Measurements from ENCODE around the gene CACNA1G.
A peak's percentile ranks its signal among the peaks of the same experiment; 100 is the strongest.

Gene CACNA1G

DNA sequence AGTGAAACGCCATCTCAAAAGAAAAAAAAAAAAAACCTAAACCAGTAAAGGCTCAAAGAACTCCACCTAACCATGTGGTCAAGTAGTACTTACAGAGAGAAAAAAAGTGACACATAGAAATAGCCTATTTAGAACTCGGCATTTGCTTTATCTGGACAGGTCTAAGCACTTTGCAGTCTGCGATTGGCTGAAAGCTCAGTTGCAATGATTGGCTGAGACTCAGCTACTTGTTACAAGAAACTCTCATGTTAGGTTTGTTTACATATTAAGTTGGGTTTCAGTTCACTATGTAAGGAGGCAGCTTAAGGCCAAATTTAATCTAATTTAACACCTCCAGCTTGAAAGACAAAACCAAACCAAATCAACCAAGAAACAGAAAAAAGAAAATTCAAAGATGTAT lies 93.2 kb downstream of the CACNA1G start:
- no peak overlapping the region for H3K27ac ChIP-seq
- TF ChIP-seq, protein P1, sequence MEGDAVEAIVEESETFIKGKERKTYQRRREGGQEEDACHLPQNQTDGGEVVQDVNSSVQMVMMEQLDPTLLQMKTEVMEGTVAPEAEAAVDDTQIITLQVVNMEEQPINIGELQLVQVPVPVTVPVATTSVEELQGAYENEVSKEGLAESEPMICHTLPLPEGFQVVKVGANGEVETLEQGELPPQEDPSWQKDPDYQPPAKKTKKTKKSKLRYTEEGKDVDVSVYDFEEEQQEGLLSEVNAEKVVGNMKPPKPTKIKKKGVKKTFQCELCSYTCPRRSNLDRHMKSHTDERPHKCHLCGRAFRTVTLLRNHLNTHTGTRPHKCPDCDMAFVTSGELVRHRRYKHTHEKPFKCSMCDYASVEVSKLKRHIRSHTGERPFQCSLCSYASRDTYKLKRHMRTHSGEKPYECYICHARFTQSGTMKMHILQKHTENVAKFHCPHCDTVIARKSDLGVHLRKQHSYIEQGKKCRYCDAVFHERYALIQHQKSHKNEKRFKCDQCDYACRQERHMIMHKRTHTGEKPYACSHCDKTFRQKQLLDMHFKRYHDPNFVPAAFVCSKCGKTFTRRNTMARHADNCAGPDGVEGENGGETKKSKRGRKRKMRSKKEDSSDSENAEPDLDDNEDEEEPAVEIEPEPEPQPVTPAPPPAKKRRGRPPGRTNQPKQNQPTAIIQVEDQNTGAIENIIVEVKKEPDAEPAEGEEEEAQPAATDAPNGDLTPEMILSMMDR (IDR thresholded peaks at IDR 0.05), result no peak
- TF ChIP-seq ZFX (IDR thresholded peaks at IDR 0.05; ENCODE audit: borderline replicate concordance), result no peak

DNA sequence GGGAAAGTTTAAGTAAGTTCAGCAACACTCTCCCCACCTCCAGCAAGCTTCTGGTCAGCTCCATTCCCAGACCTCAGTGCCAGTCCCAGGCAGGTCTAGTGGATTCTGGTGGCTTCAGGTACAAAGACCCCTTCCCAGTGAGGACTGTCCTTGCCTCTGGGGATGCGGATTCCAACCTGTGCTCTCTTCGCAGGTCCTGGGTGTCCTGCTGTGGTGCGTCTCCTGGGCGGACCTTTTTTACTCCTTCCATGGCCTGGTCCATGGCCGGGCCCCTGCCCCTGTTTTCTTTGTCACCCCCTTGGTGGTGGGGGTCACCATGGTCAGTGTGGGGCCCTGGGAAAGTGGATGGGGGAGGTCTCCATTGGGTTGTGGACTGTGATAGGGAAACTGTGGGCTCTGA lies 96.0 kb downstream of the CACNA1G start:
- no peak overlapping the region for H3K27ac ChIP-seq
- no peak for TF ChIP-seq ZFX (IDR thresholded peaks at IDR 0.05; ENCODE audit: borderline replicate concordance)
- TF ChIP-seq, protein P1 (IDR thresholded peaks at IDR 0.05), result no peak

DNA sequence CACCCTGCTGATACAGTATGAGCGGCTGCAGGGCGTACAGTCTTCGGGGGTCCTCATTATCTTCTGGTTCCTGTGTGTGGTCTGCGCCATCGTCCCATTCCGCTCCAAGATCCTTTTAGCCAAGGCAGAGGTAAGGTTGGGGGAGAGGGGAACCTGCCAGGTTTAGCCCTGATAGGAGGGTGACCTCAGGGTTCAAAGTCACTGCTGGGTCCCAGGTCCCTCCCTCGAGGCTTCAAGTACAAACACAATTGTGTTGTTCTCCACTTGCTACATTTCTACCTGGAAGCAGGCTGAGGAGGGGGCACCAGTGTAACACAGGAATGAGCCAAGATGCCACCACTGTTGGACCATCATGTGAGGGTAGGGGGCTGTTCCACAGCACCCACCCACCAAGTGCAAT lies 96.5 kb downstream of the CACNA1G start:
- H3K27ac ChIP-seq, result no peak overlapping the region
- TF ChIP-seq, protein P1 (IDR thresholded peaks at IDR 0.05), result no peak
- TF ChIP-seq ZFX (IDR thresholded peaks at IDR 0.05; ENCODE audit: borderline replicate concordance), result no peak

DNA sequence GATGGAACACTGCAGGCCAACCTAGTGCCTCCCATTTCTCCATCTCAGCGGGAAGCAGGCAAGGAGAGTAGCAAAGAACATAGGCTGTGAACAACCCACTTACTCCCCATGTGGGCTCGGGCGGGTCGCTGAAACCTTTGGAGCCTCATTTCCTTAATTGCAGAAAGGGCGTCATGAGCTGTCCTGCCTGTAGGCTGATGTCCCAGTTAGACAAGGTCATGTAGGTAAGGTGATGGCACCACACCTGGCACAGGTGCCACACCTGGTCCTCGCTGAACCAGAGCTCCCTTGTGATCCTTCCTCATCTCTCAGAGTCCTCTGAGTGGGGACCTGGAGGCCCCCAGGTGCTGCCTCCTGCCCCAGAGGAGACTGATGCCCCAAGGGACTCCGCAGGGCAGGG lies 97.1 kb downstream of the CACNA1G start:
- TF ChIP-seq, protein P1 (IDR thresholded peaks at IDR 0.05), result no peak
- TF ChIP-seq ZFX (IDR thresholded peaks at IDR 0.05; ENCODE audit: borderline replicate concordance), result no peak

DNA sequence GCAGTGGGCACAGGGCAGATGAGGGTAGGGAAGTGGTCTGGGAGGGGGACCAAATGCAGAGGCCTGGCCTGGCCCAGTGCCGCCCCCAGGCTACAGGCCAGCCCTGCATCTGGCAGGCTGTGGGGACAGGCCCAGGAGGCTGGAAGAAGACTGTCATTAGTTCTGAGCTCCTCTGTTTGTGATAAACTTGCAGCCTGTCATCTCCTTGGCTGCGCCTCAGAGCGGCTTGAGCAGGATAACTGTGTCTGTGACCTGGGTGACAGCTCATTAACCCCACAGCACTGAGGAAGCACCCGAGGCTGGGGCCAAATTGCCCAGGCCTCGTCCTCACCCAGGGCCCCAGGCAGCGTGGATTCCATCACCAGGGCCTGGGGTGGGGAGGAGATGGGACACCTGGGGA lies 98.1 kb downstream of the CACNA1G start:
- TF ChIP-seq, protein P1 (IDR thresholded peaks at IDR 0.05), result no peak
- TF ChIP-seq ZFX (IDR thresholded peaks at IDR 0.05; ENCODE audit: borderline replicate concordance), result no peak
- no peak overlapping the region for H3K27ac ChIP-seq

More for the DNA sequence above, 97.1 kb downstream of the CACNA1G start:
- H3K27ac ChIP-seq, result no peak overlapping the region

DNA sequence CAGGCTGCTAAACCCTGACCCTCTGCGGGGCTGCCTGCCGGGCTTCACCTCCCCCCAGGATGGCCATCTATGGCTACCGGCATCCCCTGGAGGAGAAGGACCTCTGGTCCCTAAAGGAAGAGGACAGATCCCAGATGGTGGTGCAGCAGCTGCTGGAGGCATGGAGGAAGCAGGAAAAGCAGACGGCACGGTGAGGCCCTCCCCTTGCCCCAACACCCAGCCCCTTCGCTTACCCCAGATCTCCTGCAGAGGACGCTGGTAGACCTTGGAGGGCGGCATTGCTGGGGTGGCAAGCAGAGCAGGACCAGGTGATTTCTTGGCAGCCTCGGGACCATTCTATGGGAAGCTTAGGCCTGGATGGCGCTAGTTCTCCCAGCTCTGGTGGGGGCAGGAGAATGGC lies 98.7 kb downstream of the CACNA1G start:
- no peak for TF ChIP-seq ZFX (IDR thresholded peaks at IDR 0.05; ENCODE audit: borderline replicate concordance)
- TF ChIP-seq, protein P1 (IDR thresholded peaks at IDR 0.05), result no peak
- no peak overlapping the region for H3K27ac ChIP-seq

DNA sequence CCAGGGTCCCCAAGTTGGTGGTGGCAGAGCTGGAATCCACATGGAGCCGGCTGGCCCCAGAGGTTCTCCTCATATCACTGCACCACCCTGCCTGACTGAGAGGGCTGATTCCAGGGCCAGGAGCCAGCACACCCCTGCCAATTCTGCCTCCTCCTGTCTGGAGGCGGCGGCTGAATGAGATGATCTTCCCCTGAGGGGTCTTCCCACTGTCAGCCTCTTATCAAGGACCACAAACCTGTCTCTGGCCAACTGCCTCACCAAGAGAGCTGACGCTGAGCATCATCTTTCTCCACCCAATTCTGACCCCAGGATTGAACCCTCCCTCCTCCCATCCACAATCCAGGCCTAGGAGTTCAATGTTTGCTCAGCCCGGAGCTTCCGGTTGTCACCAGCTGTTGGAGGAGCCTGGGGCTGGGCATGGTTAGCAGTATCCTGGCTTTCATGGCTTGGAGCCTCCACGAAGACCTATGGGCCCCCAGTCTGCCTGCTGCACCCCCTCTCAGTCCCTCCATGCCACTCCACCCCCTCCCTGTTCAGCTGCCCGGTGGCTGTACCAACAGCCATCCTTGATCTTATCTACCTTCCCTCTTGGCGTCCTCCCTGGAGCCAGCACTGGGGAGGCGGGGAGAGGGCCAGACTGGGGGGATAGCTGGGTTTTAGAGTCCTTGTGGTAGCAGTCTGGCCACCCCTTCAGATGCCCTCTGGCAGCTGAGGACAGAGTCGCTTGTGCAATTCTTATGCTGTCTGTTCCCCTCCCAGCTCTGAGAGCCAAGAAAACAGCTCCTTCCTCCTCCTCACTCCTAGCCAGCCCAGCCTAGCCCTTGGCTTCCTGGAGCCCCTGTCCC lies 99.7 kb downstream of the CACNA1G start:
- peak overlapping the region; percentile 46; the same call in 1 of the 2 replicates for H3K27ac ChIP-seq

More for the DNA sequence above, 99.7 kb downstream of the CACNA1G start:
- TF ChIP-seq, protein P1 (IDR thresholded peaks at IDR 0.05), result no peak
- TF ChIP-seq ZFX (IDR thresholded peaks at IDR 0.05; ENCODE audit: borderline replicate concordance), result no peak

Data from 22Rv1 (cell line).